Tibial nerve (tissue), 4 donors: ENCODE results near the gene SLC25A36. TPM values are rescaled to one million over a fixed set of nuclear protein-coding genes. Genes with fewer than 3 reads are reported as not detected.

Experiments used
- DNase-seq, 2 donors: peaks; one replicate each; pipeline ENCODE4 v3.0.0-alpha.2; 2019; ENCODE audit warnings: low spot score in 2 of 2
- H3K27ac ChIP-seq, 4 donors: fragments of 200-600 bp; sonication (generic) in 3 of 4; one replicate each; pipeline ENCODE4 v1.5.1; 2017 to 2019; ENCODE audit warnings: mild to moderate bottlenecking in 1 of 4
- H3K27me3 ChIP-seq, 2 donors: fragments of 200-600 bp; sonication (generic) in 1 of 2; one replicate each; pipeline versions ENCODE4 v1.5.1 to v1.6.0; 2017 to 2019
- H3K36me3 ChIP-seq, 3 donors: fragments of 200-600 bp; sonication (generic); one replicate each; pipeline ENCODE4 v1.5.1; 2018 to 2019
- H3K4me1 ChIP-seq, 4 donors: fragments of 200-600 bp; sonication (generic) in 3 of 4; one replicate each; pipeline ENCODE4 v1.5.1; 2017 to 2019
- H3K4me3 ChIP-seq, 4 donors: fragments of 200-600 bp; sonication (generic) in 3 of 4; one replicate each; pipeline ENCODE4 v1.5.1; 2017 to 2019; ENCODE audit warnings: mild to moderate bottlenecking in 1 of 4, moderate library complexity in 1 of 4
- H3K9me3 ChIP-seq, 4 donors: fragments of 200-600 bp; sonication (generic) in 3 of 4; one replicate each; pipeline ENCODE4 v1.5.1; 2017 to 2019
- CTCF ChIP-seq, 5 experiments: fragments of 200-600 bp in 3 of 5; fragments of 450-650 bp in 2 of 5; sonication (generic) in 3 of 5; IDR thresholded peaks; one replicate each; pipeline ENCODE4 v1.5.1; 2016 to 2019; ENCODE audit warnings: antibody characterized with exemption in 5 of 5, mild to moderate bottlenecking in 3 of 5, moderate library complexity in 2 of 5
- EP300 ChIP-seq, 2 donors: sonication (generic); formaldehyde crosslinking; IDR thresholded peaks; one replicate each; pipeline ENCODE4 v1.6.1; 2017; ENCODE audit warnings: antibody characterized with exemption in 2 of 2, mild to moderate bottlenecking in 1 of 2
- POLR2A ChIP-seq, 2 donors: fragments of 450-650 bp; IDR thresholded peaks; one replicate each; pipeline ENCODE4 v1.6.1; 2017; ENCODE audit warnings: antibody characterized with exemption in 2 of 2, mild to moderate bottlenecking in 2 of 2, moderate library complexity in 2 of 2
- WGBS, 2 donors: methylation state at CpG; one replicate each; pipeline ENCODE4 v1.1.5; 2018; 5-methylcytosine and 5-hydroxymethylcytosine counted together
- total RNA-seq, 4 donors: library from RNA; depleted of rRNA; stranded (reverse); fragments of >200 nt; gene quantifications; one replicate each; pipeline ENCODE4 v1.1.0, GENCODE V29; 2016

SLC25A36 gene
- total RNA-seq, 4 donors from 2014 or later, result 68.0 to 132 (median 115) TPM

DNA sequence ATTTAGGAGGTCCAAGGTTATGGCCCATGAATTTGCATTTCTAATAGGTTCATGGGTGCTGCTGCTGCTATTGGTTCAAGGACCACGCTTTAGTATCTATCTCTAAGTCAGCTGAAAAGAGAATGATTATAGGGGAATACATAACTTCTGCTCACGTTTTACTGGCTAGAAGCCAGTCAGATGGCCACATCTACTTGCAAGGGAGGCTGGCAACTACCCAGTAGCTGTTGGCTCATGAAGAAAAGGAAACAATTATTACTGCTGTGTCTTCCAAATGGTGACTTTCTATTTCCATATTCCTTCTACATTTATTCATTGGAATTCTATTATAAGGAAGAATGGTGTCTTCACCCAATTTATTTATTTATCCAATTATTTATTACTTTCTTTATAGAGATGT is 54.2 kb downstream of the SLC25A36 start:
- DNase-seq, result no peak
- Histone ChIP-seq H3K4me3 (no peak overlapping the region), H3K9me3 (peaks cover 0 to 12% (median 0%) of the 10 kb centered on the region in 4 donors), H3K27me3 (no peaks in the 10 kb centered on the region), H3K27ac (no peak overlapping the region), H3K4me1 (no peaks in the 10 kb centered on the region), H3K36me3 (no peaks in the 10 kb centered on the region)
- TF ChIP-seq EP300 (IDR thresholded peaks at IDR 0.05), result no peak
- TF ChIP-seq CTCF (IDR thresholded peaks at IDR 0.05), result no peak
- no peak for TF ChIP-seq POLR2A (IDR thresholded peaks at IDR 0.05)
- WGBS, 2 donors, result 51% methylated on average over 2 of the region's 2 CpGs

- H3K4me3 ChIP-seq, result no peak overlapping the region
- H3K27ac ChIP-seq, result no peak overlapping the region
- 0% methylated on average over 2 of the region's 2 CpGs for WGBS, 2 donors
- peak; percentile 21 to 60 for DNase-seq
- no peaks in the 10 kb centered on the region for H3K9me3 ChIP-seq
- TF ChIP-seq EP300 (IDR thresholded peaks at IDR 0.05) (no peak), POLR2A (IDR thresholded peaks at IDR 0.05) (no peak), CTCF (IDR thresholded peaks at IDR 0.05) (peak; percentile 39 to 75 (median 47))
- no peaks in the 10 kb centered on the region for H3K4me1 ChIP-seq
- H3K27me3 ChIP-seq, result no peaks in the 10 kb centered on the region
- H3K36me3 ChIP-seq, result no peaks in the 10 kb centered on the region
Observed at GRCh38 chr3:141000027-141000663, 58.5 kb downstream of the SLC25A36 start.

- 82 to 84% methylated on average over 2 of the region's 2 CpGs for WGBS, 2 donors
- Histone ChIP-seq H3K36me3 (no peaks in the 10 kb centered on the region), H3K27me3 (no peaks in the 10 kb centered on the region), H3K4me1 (no peaks in the 10 kb centered on the region), H3K9me3 (no peaks in the 10 kb centered on the region), H3K27ac (no peak overlapping the region), H3K4me3 (no peak overlapping the region)
- DNase-seq, result no peak
- TF ChIP-seq EP300 (IDR thresholded peaks at IDR 0.05) (no peak), POLR2A (IDR thresholded peaks at IDR 0.05) (no peak), CTCF (IDR thresholded peaks at IDR 0.05) (no peak)
Observed at GRCh38 chr3:141000686-141001085, 59.0 kb downstream of the SLC25A36 start.

DNA sequence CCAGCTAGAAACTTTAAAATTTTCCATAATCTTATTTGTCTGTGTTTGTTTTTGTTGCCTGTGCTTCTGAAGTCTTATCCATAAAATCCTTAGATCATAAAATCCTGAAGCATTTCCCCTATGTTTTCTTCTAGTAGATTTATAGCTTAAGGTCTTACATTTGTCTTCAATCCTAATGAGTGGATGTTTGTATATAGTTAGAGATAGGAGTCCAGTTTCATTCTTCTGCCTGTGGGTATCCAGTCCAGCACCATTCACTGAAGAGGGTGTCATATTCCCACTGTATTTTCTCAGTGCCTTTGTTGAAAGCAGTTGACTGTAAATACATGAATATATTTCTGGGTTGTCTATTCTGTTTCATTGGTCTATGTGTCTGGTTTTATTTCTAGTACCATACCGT is 64.7 kb downstream of the SLC25A36 start:
- TF ChIP-seq EP300 (IDR thresholded peaks at IDR 0.05) (no peak), POLR2A (IDR thresholded peaks at IDR 0.05) (no peak), CTCF (IDR thresholded peaks at IDR 0.05) (no peak)
- WGBS, 2 donors, result 95 to 100% methylated on average over 1 of the region's 1 CpG

GRCh38 chr3:141009496-141009895 is 67.9 kb downstream of the SLC25A36 start:
- H3K27me3 ChIP-seq, result peaks cover 0 to 8% of the 10 kb centered on the region in 2 donors
- TF ChIP-seq EP300 (IDR thresholded peaks at IDR 0.05) (no peak), POLR2A (IDR thresholded peaks at IDR 0.05) (no peak), CTCF (IDR thresholded peaks at IDR 0.05) (no peak)
- 59 to 61% methylated on average over 3 of the region's 3 CpGs for WGBS, 2 donors

More for the DNA sequence above, 64.7 kb downstream of the SLC25A36 start:
- Histone ChIP-seq H3K27me3 (peaks cover 0 to 8% of the 10 kb centered on the region in 2 donors), H3K4me3 (no peak overlapping the region), H3K4me1 (no peaks in the 10 kb centered on the region), H3K27ac (no peak overlapping the region), H3K36me3 (no peaks in the 10 kb centered on the region), H3K9me3 (no peaks in the 10 kb centered on the region)
- no peak for DNase-seq

More at GRCh38 chr3:141009496-141009895, 67.9 kb downstream of the SLC25A36 start:
- Histone ChIP-seq H3K4me1 (no peaks in the 10 kb centered on the region), H3K4me3 (no peak overlapping the region), H3K27ac (no peak overlapping the region), H3K9me3 (no peaks in the 10 kb centered on the region), H3K36me3 (no peaks in the 10 kb centered on the region)
- DNase-seq, result no peak
